Right ventricle myocardium superior (tissue), 1 donor: ENCODE measurements around the gene RTKN2. TPM values are rescaled to one million over a fixed set of nuclear protein-coding genes. Genes with fewer than 3 reads are reported as not detected.

Experiments used
- ATAC-seq: fragments of 200-7000 bp; cut with Tn5 transposase; one replicate; pipeline ENCODE4 v1.9.1; 2020; ENCODE audit warnings: mild to moderate bottlenecking; ENCODE audit not compliant: poor library complexity
- DNase-seq: peaks from one replicate; pipeline ENCODE4 v3.0.0-alpha.2; 2020
- intact Hi-C: fragments of 100-400 bp; cut with DNase I; formaldehyde crosslinking; loops from one replicate; pipeline ENCODE4 v1.11.2; 2022
- total RNA-seq: library from RNA; stranded (reverse); fragmentation: NEBNext Ultra II Directional; extraction: Animal tissue kit (Norgen Biotek cat#: 25700); gene quantifications from one replicate; pipeline ENCODE4 v1.2.1, GENCODE V29; 2021
- donor health status: DM: no; HTN: yes; CAD: no; lungs with severe emphysema.

RTKN2 gene
- total RNA-seq, 1 donor from 2014 or later = not detected

GRCh38 chr10:62186999-62187675, 81.5 kb downstream of the RTKN2 start:
- intact Hi-C loops = no loop called here
- DNase-seq (no peak), ATAC-seq (no peak)

DNA sequence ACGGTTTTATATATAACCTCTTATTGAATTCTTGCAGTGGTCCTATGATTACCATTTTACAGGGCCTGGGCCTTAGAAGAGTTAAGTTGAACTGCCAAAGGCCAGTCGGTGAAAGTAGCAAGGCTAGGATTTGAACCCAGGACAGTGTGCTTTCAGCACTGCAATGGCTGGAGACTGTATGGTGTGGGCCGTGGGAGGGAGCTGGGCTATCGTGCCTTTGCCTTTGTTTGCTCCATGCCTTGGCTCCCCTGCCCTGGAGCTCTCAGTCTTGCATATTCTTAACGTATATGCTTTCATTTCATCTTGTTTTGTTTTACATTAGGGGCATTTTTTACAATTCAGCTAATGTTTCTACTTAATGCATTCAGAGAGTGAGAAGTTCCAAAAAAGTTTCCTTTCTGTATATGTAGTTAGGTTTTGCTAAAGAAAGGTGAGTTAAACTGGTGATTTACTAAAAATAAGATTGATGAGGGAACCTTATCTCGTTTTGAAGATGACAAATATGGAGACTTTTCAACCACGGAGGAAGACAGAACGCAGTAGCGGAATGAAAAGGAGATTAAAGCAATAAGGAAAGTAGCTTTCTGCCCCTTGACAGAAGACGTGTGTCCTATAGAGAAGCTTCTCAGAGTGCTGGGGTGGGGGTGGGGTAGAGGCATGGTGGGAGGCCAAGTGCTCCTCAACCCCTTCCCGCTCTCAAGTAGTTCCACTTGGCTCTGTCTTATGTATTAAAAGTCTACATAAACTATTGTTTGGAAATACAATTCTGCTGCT, 82.5 kb downstream of the RTKN2 start:
- ATAC-seq (no peak), DNase-seq (no peak)
- intact Hi-C loops = no loop called here

DNA sequence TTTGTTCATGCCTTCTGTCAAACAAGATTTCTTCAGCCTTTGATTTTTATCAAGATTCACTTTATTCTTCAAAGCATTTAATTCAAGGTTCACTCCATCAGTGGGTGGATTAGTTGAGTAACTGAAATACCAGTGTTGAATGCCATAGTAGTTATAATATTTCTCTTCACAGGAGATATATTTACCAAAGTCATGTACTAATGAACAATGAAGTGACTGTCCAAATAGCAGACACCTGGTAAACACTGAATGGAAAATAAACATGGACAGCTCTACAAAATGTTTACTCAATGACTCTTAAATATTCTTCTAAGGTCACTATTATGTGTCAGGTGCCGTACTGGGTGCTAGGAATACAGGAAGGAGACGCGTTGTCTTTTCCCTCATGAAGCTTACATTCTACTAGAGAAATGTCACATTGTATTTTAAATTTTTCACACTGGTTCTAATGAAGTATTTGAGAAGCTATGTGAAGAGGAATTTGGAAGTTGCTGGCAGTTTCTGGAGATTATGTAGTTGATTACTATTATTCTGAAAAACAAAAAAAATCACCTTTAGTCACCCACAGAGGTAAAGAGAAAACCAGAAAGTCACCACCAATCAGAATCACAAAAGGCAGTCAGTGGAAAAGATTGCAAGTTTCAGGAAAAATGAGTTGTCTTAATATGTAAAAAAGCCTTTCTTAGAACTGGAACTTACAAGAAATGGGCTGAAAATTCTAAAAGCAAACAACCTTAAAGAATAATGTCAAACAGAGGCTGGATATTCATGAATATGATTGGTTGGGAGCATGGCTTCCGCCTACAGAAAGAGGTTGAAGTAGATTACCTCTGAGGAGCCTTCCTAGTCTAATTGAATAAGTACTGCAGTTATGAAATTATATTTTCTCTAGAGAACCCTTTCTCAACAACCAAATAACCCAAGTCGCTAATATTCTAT, 84.5 kb downstream of the RTKN2 start:
- DNase-seq = no peak
- intact Hi-C loops = no loop called here
- no peak for ATAC-seq

DNA sequence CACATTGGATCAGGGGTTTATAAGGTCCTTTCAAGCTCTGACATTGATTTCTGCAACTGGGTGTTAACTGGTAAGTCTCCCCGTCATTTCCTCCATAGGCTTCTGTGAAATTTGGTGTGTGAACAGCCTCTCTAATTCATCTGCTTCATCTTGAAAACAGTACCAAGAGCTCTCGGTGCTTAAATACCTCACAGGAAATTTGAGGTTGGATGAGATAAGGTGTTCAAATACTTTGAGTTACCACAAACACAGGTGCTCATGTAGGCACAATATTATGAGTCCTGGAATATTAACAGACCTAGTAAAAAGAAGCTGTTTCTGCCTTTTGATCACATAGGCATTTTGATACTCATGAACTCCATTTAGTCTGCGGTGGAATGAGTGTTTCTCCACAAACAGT, 85.2 kb downstream of the RTKN2 start:
- intact Hi-C loops = no loop called here
- ATAC-seq = no peak
- DNase-seq = no peak

DNA sequence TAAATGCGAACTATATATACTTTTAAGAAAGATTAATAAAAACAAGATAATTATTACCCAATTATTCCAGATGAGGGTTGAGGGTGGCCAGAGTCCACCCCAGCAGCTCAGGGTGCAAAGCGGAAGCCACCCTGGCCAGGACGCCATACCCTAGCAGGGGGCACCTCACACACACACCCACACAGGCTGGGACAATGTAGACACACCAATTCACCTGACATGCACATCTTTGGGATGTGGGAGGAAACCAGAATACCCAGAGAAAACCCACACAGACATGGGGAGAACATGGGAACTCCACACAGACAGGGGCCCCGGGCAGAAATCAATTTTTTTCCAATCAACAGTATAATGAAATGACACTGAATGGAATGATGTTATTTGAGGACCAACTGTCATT, 86.0 kb downstream of the RTKN2 start:
- intact Hi-C loops = no loop called here
- DNase-seq (no peak), ATAC-seq (no peak)

GRCh38 chr10:62182171-62182570, 86.5 kb downstream of the RTKN2 start:
- intact Hi-C loops = no loop called here
- DNase-seq (no peak), ATAC-seq (no peak)

DNA sequence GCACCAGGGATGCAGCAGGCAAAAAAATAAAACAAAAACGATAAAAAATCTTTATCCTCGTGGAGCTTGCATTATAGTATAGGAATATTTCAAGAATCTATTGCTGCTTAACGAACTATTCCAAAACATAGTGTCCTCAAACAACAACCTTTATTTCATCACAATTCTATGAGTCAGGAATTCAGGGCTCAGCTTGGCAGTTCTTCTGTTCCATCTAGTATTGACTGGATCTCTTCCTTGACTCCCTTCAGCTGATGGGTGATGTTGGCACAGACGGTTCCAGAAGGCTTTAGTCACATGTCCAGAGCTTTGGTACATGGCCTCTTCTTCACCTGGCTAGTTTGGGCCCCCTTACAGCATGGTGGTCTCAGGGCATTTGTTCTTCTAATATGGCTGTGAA, 88.0 kb downstream of the RTKN2 start:
- intact Hi-C loops = no loop called here
- DNase-seq (no peak), ATAC-seq (no peak)

GRCh38 chr10:62178568-62178967, 90.1 kb downstream of the RTKN2 start:
- ATAC-seq (no peak), DNase-seq (no peak)
- intact Hi-C loops = no loop called here

DNA sequence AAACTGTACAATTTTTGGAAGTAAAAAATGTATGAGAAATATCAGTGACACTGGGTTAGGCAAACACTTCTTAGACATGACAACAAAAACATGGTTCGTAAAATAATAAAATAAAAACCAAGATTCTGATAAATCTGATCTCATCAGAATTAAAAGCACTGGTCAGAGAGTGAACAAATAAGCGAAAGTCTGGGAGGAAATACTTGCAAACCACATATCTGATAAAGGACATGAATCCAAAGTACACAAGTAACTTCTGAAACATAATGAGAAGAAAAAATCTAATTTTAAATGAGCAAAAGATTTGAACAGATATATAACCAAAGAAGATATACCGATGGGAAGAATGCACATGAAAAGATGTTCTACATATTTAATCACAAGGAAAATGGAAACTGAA, 91.5 kb downstream of the RTKN2 start:
- DNase-seq = no peak
- intact Hi-C loops = no loop called here

GRCh38 chr10:62175251-62175650, 93.4 kb downstream of the RTKN2 start:
- intact Hi-C loops = no loop called here
- ATAC-seq (no peak), DNase-seq (no peak)

More for the DNA sequence above, 91.5 kb downstream of the RTKN2 start:
- no peak for ATAC-seq

DNA sequence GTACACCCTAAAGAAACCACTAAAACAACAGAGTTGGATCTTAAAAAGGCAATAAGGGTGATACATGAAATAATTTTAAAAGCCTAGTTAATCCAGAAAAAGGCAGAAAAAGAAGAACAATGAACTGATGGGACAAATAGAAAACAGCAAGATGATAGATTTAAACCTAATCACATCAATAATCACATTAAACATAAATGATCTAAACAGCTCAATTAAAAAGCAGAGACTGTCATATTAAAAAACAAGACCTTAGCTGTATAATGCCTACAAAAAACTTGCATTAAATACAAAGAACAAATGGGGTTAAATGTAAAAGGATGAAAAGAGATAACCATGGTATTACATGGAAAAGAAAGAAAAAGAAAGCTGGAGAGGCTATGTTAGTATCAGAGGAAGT, 96.2 kb downstream of the RTKN2 start:
- DNase-seq (no peak), ATAC-seq (no peak)

GRCh38 chr10:62171791-62172190, 96.9 kb downstream of the RTKN2 start:
- no peak for ATAC-seq
- no peak for DNase-seq
- intact Hi-C loops = no loop called here

More for the DNA sequence above, 96.2 kb downstream of the RTKN2 start:
- intact Hi-C loops = no loop called here

DNA sequence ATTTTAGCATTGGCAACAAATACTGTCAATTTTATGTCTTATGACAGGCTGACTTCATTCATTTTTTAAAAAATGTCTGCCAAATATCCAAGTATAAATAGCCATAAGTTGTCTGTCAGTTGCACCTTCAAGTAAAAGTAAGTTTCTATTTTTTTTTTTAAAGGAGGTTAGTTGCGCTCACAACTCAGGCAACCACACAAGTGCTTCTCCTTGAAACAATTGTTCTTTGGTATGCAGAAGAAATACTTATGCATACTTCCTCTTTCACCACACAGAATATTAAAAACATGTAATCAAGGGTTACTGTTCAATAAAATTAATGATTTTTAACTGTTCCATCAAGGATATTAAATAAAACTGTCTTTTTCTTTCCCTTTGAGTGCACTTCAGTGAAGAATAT, 97.9 kb downstream of the RTKN2 start:
- intact Hi-C loops = no loop called here
- DNase-seq = no peak
- ATAC-seq = no peak

GRCh38 chr10:62166331-62167131, 102.1 kb downstream of the RTKN2 start:
- intact Hi-C loops = no loop called here
- ATAC-seq (no peak), DNase-seq (peak; percentile 46)

DNA sequence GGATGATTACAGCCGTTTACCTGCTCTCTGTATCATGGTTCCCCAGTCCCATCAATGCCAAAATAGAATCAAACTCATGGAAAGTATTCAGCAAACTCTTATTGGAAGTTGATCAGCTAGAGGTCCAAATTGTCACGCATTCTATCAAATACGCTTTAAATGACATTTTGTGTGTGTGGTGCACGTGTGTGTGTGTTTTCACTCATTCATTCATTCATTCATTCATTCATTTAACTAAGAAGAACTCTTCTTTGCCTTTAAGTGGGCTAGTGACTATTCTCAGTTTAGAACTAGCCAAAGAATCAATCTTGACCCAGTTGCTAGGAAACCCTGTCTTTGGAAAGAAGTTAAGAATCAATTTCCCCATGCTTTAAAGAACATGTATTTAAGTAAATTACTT, 102.8 kb downstream of the RTKN2 start:
- no peak for ATAC-seq
- intact Hi-C loops = no loop called here
- no peak for DNase-seq

- ATAC-seq = no peak
- intact Hi-C loops = no loop called here
- no peak for DNase-seq
Observed at GRCh38 chr10:62163024-62163423, 105.6 kb downstream of the RTKN2 start.

DNA sequence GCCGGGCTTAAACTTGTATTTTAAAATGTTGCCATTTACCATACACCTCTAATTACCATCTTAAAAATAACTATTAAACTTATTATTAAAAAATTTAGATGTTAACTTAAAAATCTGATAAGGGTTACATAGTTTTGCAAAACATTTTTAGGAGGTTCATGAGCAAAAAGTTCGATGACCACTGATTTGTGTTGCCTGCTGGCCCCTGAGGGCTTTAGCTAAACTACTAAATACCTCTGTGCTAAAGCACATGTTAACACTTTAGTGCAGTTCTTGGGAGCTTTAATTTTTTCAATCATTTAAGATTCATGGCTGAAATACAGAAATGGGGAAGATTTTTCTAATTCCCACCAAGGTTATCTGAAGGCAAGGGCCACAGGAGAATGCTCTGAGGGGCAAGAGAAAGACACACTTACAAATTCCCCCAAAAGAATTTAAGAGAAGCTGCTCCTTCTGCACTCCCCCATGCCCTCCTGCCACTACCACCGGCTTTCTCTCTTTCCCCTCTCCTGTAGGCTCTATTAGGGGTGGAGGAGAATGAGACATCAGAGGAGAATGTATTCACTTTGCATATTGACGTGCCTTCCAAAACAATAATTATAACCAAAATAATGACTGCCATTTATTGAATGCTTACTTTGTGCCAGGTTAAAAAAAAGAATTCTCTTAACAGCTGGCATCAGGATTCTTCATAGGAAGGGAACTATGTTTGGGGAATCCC, 106.2 kb downstream of the RTKN2 start:
- ATAC-seq (no peak), DNase-seq (no peak)

GRCh38 chr10:62159351-62159750, 109.3 kb downstream of the RTKN2 start:
- ATAC-seq = no peak
- no peak for DNase-seq
- intact Hi-C loops = no loop called here

More for the DNA sequence above, 106.2 kb downstream of the RTKN2 start:
- intact Hi-C loops = no loop called here
